ENCODE results near the gene ROR1. TPM values are rescaled to one million over a fixed set of nuclear protein-coding genes. Genes with fewer than 3 reads are reported as not detected.

The ROR1 gene
- total RNA-seq, 2 experiments from 2014 or later, result not detected

- peaks cover 2% of the 10 kb centered on the region for H3K9me3 Mint-ChIP-seq
Measured at GRCh38 chr1:63859480-63860275, 85.9 kb downstream of the ROR1 start.

GRCh38 chr1:63861052-63861691 is 87.4 kb downstream of the ROR1 start:
- ChIA-PET POLR2A (no interaction called here), CTCF (no interaction called here)
- Mint-ChIP-seq H3K4me3 (no peak overlapping the region), H3K9me3 (no peaks in the 10 kb centered on the region), H3K4me1 (ENCODE audit: low read depth) (no peaks in the 10 kb centered on the region), H3K36me3 (ENCODE audit: low read depth) (no peaks in the 10 kb centered on the region), H3K27ac (no peak overlapping the region), H3K27me3 (no peaks in the 10 kb centered on the region)
- ATAC-seq, result no peak
- intact Hi-C loops (cut with micrococcal nuclease), result no loop called here
- DNase-seq, result no peak
- no peak for TF ChIP-seq CTCF (IDR thresholded peaks at IDR 0.05)

More at GRCh38 chr1:63859480-63860275, 85.9 kb downstream of the ROR1 start:
- ATAC-seq (no peak), DNase-seq (no peak)
- H3K4me1 Mint-ChIP-seq (ENCODE audit: low read depth), result no peaks in the 10 kb centered on the region
- no peaks in the 10 kb centered on the region for H3K36me3 Mint-ChIP-seq (ENCODE audit: low read depth)
- H3K4me3 Mint-ChIP-seq, result no peak overlapping the region
- intact Hi-C loops (cut with micrococcal nuclease), result no loop called here
- no peak for TF ChIP-seq CTCF (IDR thresholded peaks at IDR 0.05)
- ChIA-PET CTCF (no interaction called here), POLR2A (no interaction called here)
- H3K27me3 Mint-ChIP-seq, result no peaks in the 10 kb centered on the region
- no peak overlapping the region for H3K27ac Mint-ChIP-seq

GRCh38 chr1:63863145-63863544 is 89.3 kb downstream of the ROR1 start:
- ATAC-seq, result no peak

GRCh38 chr1:63864224-63864641 is 90.4 kb downstream of the ROR1 start:
- Mint-ChIP-seq H3K9me3 (no peaks in the 10 kb centered on the region), H3K36me3 (ENCODE audit: low read depth) (no peaks in the 10 kb centered on the region), H3K4me3 (no peak overlapping the region), H3K27ac (no peak overlapping the region), H3K27me3 (peaks cover 2% of the 10 kb centered on the region), H3K4me1 (ENCODE audit: low read depth) (no peaks in the 10 kb centered on the region)
- DNase-seq, result no peak
- ATAC-seq, result no peak
- TF ChIP-seq CTCF (IDR thresholded peaks at IDR 0.05), result no peak
- intact Hi-C loops (cut with micrococcal nuclease), result no loop called here
- ChIA-PET CTCF (no interaction called here), POLR2A (no interaction called here)

More at GRCh38 chr1:63863145-63863544, 89.3 kb downstream of the ROR1 start:
- POLR2A ChIA-PET, result no interaction called here
- peaks cover 2% of the 10 kb centered on the region for H3K27me3 Mint-ChIP-seq
- H3K9me3 Mint-ChIP-seq, result no peaks in the 10 kb centered on the region
- CTCF ChIA-PET, result no interaction called here
- H3K36me3 Mint-ChIP-seq (ENCODE audit: low read depth), result no peaks in the 10 kb centered on the region
- H3K4me3 Mint-ChIP-seq, result no peak overlapping the region
- TF ChIP-seq CTCF (IDR thresholded peaks at IDR 0.05), result no peak
- H3K27ac Mint-ChIP-seq, result no peak overlapping the region
- intact Hi-C loops (cut with micrococcal nuclease), result no loop called here
- no peak for DNase-seq
- H3K4me1 Mint-ChIP-seq (ENCODE audit: low read depth), result no peaks in the 10 kb centered on the region

- TF ChIP-seq CTCF (IDR thresholded peaks at IDR 0.05), result no peak
- Mint-ChIP-seq H3K9me3 (no peaks in the 10 kb centered on the region), H3K4me1 (ENCODE audit: low read depth) (no peaks in the 10 kb centered on the region), H3K4me3 (no peak overlapping the region), H3K36me3 (ENCODE audit: low read depth) (no peaks in the 10 kb centered on the region), H3K27ac (no peak overlapping the region), H3K27me3 (peaks cover 2% of the 10 kb centered on the region)
- CTCF ChIA-PET, result interaction anchor here (1.3 kb wide), 1 partner anchor 272 kb away, joined by 4 read pairs; no protein-coding TSS in a partner anchor
- DNase-seq (no peak), ATAC-seq (no peak)
- intact Hi-C loops (cut with micrococcal nuclease), result no loop called here
- POLR2A ChIA-PET, result no interaction called here
Measured at GRCh38 chr1:63865561-63865960, 91.7 kb downstream of the ROR1 start.

Data from activated CD8-positive, alpha-beta T cell treated with anti-CD3 and anti-CD28 coated beads for 36 hours (primary cell).